ENCODE results near the gene CDC42SE2.
"Not testable (repeated sequence)": the region's sequence is repeated elsewhere in the genome, so short reads cannot be mapped to it uniquely, and the experiment has no call there.

The CDC42SE2 gene

DNA sequence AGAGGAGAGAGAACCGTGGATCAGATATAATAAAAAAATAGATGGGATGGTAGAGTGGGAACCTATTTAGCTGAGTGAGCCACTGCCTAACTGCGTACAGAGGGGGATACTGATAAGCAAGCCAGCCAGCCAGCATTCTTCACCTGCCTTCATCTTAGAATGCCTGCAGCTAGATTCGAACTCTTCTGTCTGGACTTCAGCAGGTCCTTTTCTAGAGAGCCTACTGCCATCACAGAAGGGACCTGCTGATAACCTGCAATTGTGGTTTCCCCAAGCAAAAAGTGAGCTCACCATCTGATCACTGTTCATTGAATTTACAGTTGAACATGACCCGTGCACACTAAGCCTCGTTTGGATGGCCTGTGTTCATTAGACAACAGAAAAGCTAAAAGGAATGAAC is 109.4 kb downstream of the CDC42SE2 start:
- DNase-seq: no peak

DNA sequence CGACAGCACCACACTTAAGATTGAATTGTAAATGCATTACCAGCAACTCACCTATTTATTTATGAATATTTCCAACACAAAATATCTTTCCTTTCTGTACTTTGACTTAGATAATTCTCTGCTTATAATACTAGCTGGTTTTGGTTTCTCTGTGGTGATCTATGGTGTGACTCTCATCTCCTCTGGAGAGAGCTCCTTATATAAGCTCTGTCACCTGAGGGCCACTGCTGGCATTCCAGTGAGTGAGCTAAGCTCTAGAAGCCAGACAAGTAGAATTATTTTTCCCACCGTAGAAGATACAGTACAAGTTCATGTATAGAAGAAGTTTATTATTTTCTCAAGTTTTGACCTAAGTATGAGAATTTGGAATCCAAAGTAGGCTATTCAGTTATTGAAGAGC is 111.5 kb downstream of the CDC42SE2 start:
- no peak for DNase-seq

DNA sequence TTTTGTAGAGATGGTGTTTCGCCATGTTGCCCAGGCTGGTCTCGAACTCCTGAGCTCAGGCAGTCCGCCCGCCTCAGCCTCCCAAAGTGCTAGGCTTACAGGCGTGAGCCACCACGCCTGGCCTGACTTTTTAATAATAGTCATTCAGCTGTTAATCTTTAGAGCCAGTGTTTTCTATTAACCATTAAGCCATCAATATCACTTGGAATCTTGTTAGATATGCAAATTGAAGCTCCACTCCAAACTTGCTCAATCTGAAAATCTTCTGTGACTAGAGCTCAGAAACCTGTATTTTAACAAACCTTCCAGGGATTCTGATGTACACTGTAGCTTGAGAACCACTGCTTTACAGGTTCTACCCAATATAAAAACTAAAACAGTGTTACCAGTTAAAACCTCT is 113.5 kb downstream of the CDC42SE2 start:
- DNase-seq: no peak

DNA sequence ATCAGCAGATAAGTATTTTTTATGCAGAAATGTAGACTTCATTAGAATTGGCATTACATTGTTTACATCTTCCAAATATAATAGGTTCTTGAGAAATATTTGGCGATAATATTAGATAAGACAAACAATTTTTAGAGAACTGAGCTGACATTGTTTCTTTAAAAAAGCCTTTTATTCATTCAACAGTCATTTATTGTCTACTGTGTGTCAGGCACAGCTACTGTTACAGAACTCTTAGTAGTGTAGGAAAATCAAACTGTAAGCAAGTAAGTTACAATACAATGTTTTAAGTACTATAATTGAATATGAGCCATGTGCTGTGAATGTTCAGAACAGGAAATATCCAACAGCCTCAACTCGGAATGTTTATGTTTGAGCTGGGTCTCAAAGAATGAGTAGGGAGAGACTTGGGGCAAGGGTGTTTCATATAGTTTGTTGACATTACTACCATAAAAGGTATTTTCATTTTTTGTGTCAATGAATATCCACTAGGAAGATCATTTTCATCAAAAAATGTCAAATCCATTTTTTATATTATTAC is 114.0 kb downstream of the CDC42SE2 start:
- no peak for DNase-seq

DNA sequence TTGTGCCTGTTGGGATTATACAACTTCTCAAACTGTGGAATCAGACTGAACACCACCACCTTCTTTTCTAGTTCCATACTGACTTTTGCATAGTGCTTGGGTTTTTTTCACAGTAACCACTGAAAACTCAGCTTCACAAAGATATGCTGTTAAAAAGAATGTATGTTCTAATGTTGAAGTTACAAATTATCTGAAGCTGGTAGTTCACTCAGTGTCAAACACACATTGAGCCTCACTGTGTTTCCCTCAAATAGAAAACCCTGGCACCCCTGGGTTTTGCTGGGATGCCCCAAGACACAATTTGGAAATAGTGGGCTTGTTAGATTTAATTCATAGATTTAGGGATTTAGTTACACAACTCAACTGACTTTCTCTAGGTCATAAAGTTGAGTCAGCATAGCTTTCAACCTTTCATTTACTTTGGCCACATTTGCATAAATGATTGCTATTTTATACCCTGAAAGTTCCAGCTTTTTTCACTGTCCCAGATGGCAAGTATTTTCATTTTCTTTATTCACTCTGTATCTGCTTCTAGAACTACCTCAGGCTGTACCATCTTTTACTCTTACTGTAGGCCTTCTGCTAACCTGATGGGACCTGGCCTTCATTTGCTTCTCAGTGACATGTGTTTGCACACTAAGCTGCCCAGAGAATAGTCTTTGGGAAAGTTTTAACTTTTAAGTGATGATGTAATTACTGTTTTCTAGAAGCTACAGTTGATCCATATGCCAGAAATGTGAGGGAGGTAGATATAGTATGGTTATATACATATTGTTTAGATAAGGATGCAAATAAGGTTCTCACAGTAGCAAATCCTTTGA is 115.1 kb downstream of the CDC42SE2 start:
- no peak for DNase-seq

DNA sequence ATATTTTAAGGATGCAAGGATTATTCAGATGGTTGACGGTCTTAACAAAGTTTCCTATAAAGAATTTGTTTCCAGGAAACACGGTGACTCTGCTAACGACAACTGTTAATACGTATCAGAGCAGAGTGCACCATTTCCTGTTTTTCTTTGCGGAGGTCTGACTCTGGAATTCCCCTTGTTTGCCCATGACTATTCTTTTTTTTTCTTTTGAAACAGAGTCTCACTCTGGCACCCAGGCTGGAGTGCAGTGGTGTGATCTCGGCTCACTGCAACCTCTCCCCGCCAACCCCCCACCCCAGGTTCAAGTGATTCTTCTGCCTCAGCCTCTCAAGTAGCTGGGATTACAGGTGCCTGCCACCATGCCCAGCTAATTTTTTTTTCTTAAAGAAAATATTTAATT is 115.9 kb downstream of the CDC42SE2 start:
- no peak for DNase-seq

DNA sequence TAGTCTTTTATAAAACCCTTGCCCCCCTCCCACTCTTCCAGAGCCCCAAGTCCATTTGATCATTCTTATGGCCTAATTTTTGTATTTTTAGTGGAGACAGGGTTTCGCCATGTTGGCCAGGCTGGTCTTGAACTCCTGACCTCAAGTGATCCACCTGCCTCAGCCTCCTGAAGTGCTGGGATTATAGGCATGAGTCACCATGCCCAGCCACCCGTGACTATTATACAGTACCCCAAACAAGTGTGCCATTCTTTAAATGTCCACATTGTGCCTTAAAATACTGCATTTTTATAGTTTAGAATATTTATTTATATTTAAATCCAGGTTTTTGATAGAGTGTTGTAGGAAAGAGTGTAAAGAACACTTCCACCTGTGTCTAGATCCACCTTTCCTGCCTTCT is 116.4 kb downstream of the CDC42SE2 start:
- DNase-seq: not testable (repeated sequence)

DNA sequence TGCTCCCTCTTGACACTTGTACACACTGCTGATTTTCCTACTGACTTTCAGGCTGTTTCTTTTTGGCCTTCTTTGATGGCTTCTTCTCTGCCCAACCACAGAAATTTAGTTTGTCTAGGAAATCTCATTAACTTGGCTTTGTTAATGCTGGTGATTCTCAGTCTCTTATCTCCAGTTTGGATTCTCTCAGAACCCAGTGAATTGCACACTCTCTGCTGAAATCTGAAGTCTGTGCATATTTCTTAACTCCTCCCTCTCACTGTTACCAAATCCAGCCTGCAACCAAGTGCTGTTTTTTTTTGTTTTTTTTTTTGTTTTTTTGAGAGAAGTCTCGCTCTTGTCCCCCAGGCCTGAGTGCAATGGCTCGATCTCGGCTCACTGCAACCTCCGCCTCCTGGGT is 117.2 kb downstream of the CDC42SE2 start:
- DNase-seq: no peak

DNA sequence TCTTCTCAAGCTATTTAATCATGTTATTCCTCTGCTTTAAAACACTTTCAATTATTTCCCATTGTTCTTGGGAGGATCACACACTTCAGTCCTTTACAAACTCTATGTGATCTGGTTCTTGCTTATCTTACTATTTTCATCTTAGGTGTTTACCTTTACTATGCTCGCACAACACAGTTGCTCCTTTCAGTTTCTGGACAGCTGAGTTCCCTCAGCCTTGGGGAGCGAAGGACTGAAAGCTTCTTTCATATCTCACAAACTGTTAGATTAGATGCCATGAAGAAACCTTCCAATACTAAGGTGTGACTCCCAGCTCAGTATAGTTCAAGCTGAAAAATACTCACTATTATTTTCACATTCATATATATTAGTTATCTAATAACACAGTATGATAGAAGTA is 117.9 kb downstream of the CDC42SE2 start:
- DNase-seq: no peak

DNA sequence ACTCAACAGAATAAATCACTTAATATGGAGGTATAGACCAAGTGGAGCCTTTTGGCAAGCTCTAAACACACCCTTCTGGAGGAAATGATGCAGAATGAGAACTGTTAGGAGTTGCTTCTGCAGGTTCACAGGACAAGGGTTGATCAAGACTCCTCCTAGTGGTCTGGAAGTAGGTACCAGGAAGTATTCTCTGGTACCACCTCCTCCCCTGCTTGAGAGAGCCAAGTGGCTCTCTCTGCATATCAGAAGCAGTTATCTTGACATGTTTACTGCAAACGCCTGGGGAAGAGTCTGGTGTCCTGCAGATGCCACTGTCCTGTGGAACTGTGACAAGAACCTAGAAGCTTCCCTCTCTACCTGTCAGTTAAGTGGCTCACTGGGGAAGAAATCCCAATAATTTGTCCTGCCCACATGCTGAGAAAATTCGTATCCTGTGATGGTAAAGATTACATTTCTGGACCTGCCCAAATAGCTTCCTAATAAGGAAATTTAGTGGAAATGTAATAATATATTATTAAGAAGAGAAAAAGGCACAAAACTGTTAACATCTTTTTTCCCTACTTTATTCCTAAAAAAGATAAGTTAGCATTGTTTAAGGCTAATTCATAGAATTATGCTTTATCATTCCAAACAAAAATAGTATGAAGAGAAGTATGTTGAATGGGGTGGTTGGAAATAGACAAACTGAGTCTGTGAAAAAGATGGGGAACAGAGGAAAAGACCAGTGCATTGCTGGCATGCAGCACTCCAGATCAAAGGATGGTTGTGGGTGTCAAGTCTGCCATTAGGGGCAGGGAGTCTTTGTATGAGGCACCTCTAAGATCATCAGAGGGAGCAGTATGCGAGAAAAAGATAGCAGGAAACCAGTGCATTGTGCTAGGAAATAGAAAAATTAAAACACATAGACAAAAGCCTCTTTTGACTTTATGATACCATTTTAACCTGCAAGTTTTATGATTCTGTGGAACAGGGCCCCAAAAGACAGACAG is 118.8 kb downstream of the CDC42SE2 start:
- peak; percentile 5 to 78 (median 45) for DNase-seq

DNA sequence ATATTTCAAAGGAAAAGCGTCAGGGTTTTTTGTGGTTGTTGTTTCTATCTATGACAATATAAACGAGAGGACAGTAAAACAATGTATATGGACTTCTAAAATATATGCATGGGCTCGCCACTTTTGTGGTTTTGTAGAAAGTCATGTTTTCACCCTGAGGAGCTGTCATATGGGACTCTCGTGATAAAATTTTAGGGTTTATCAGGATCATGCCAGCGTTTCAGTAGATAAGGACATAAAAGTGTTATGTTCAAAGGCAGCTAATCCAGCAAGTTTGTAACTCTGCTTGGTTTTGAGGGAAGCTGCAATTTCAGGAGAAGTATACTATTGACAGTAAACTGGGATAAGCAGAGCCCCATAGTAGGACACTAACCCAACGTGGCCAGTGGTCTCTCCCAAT is 120.3 kb downstream of the CDC42SE2 start:
- no peak for DNase-seq

DNA sequence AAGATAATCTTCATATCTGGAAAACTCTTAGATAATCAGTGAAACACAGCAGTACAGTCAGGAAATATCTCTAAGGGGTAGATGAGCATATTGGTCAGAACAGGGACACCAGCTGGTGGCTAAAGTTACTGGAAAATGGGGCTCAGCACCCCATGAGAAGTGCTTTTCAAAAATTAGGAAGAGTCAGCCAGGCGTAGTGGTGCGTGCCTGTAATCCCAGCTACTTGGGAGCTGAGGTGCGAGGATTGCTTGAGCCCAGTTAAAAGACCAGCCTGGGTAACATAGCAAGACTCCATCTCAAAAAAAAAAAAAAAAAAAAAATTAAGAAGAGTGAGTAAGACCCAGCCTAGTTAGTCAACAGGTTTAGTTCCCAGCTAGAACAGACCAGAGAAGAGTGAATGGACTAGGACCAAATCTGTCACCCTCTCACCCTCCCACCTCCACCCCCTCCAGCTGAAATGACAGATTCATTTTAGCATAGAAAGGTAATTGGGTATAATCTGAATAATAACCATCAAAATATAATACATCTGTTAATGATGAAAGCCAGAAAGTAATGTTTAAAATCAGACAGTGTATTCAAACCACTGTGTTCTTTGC is 120.9 kb downstream of the CDC42SE2 start:
- no peak for DNase-seq

DNA sequence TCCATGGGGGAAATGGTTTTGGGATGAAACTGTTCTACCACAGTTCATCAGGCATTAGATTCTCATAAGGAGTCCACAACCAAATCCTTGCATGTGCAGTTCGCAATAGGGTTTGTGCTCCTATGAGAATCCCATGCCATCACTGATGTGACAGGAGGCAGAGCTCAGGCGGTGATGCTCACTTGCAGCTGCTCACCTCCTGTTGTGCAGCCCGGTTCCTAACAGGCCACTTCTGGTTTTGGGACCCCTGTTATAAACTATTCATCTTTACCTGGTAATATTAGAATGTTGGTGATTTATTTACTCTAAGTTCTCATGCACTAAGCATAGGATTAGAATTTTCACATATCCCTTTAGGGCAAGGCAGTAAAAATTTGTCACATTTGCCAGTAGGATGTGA is 122.3 kb downstream of the CDC42SE2 start:
- no peak for DNase-seq

DNA sequence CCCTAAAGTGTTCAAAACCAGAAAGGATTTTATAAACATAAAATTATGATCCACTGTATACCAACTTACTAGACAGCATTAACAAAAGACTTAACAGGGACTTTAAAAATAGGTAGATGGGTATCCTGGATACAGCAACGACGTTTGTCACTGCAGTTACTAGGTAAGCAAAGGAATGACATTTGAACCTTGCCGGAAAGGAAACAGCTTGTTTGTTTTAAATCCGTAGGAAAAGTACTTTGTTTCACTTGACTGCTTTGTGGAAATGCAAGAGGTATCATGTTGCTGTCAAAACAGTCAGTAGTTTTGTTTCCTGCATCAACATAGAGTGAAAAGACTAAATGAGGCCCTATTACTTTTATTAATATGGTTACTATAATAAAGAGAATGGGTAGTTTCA is 122.9 kb downstream of the CDC42SE2 start:
- DNase-seq: peak; percentile 1 to 38 (median 23)

DNA sequence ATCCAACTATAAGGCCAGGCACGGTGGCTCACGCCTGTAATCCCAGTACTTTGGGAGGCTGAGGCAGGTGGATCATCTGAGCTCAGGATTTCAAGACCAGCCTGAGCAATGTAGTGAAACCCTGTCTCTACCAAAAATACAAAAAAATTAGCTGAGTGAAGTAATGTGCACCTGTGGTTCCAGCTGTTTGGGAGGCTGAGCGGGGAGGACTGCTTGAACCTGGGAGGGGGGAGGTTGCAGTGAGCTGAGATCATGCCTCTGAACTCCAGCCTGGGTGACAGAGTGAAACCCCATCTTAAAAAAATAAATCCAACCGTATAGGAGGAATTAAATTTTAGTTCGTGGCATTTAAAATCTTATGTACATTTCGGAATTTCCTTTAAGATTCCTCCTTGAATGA is 123.4 kb downstream of the CDC42SE2 start:
- DNase-seq: no peak

DNA sequence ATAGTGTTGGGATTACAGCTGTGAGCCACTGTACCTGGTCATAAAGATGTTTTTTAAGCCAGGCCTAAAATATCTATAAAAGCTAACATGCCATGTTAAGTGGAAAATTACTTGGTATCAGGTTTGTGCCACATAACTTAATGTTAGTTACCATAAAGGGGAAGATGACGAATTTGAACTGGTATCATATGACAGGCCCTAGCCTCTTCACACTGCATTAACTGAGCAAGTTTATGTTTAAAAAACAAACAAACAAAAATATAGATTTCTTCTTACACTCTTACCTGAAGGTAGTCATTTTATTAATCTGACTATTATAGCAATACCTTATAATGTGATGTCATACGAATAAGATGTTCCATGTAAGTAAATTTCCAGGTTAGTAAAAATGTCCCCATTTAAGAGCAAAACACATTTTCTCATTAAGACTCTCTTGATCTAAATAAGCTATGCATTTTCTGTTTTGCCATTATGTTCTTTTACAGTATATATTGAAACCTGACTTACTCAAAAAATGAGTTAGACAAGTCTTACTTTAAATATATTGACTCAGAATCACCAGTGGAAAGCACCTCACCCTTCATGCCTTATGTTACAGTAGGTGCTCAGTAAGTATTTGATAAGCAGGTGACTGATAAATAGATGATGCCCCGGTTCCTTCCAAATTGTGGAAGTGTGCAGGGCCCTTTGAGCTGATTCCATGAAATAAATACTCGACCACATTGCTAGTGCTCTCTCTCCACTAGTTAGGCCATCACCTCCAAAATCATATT is 125.4 kb downstream of the CDC42SE2 start:
- no peak for DNase-seq

DNA sequence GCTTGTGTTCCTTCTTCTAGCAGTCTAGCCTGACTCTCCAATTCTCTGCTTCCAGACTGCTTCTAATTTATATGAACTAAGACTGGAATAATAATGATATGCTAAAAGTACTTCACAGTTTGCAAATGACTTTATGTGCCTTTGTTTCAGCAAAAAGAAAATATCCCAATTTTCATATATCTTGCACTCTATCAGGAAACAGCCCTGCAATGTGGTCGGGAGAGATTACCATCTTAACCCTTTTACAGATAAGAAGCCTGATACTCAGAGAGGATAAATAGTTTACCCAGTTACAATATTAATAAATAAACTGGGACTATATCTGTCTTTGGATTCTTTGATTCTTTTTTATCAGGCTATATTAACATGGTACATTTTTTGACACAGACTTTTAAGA is 126.0 kb downstream of the CDC42SE2 start:
- DNase-seq: no peak

DNA sequence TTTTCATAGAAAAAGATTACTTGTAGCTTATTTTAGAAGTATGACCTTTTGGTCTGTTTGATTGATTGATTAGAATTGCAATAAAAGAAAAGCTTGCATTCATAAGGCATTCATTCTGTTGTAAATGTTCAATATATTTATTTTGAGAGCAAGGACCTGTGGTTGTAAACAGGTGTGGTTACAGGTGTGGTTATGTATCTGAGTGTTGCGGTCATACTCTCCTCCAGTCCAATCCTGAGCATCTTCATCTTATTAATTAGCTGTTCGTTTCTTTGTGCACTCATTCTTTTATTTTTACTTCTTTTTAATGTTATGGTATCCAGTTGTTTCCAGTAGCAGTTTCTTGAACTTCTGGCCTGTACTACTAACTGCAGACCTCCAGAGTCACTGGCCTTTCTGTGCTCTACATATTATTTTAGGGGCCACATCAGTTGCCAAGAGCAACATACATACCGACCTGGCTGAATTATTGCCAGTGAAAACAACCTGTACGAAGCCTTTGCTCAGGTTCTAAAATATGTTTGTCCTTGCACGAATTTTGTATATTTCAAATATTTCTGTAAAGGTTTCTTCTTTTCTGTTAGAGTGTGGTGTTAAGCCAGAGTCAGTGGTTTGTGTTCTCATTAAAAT is 128.7 kb downstream of the CDC42SE2 start:
- DNase-seq: no peak

DNA sequence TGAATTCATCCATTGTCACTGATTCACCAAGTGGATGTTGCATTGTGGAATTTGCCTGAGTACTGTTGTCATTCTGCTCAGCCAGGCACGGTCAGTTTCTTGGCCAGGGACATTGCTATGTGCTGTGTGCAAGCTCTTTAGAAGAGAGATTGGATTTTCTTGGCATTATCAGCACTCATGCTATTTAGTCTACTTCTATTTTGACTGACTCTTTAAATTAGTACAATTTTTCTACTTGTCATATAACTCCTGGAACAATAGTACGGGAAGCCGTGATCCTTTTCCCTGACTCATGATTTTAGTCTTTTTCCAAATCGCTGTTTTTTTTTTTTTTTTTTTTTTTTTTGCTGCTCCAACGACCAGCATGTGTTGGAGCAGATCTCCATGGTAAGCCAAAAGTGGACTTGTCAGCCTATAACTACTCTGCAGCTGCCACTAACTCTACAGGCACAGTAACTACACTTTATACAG is 129.7 kb downstream of the CDC42SE2 start:
- no peak for DNase-seq

DNA sequence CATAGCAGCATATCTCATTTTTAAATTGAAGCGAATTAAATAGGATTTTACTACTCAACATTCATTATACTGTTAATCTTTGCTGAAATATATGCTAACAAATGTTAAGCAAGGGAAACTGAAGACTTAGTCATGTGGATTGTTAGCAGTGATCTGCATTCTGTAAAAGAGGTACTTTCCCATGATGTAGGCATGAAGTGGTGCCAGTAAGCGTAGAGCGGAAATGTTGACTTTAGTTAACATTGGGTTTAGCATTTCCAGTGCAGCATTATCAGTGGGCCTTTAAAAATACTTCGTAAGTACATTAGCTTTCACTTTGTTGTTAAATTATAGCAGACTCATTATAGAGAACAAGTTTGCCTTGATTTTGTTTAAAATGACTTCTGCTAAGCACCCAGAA is 130.3 kb downstream of the CDC42SE2 start:
- DNase-seq: no peak

DNA sequence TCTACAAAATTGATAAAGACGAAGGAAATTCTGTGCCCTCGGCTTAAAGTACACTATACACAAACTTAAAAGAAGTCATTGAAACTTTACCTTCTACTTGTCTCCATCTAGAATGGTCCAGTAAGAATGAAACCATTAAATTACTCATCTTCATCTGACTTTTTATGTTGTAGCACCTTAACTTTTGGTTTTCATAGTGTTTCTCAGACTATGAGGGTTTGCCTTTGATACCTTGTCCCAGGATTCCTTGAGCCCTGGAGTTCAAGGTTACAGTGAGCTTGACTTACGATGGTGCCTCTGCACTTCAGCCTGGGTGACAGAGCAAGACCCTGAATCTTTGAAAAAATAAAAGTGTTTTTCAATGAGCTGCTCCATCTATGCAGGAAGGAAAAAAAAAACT is 132.2 kb downstream of the CDC42SE2 start:
- no peak for DNase-seq

Measured in NCI-H1417 (cell line).